NT2/D1 (cell line): ENCODE results near the gene CDH26.
"Not testable (repeated sequence)": the region's sequence is repeated elsewhere in the genome, so short reads cannot be mapped to it uniquely, and the experiment has no call there.

Source experiments
- DNase-seq: peaks from one replicate; pipeline ENCODE4 v3.0.0-alpha.2; 2011; ENCODE audit warnings: low read depth, low spot score
- H3K27me3 ChIP-seq: 2 replicates; pipeline ENCODE4 v1.6.0; 2011; ENCODE audit warnings: mild to moderate bottlenecking; ENCODE audit not compliant: insufficient read length, insufficient read depth
- H3K36me3 ChIP-seq: 2 replicates; pipeline ENCODE4 v1.6.1; 2011; ENCODE audit warnings: mild to moderate bottlenecking, low read length, mixed read lengths; ENCODE audit not compliant: insufficient read depth, insufficient read length
- H3K4me1 ChIP-seq: 2 replicates; pipeline ENCODE4 v1.5.1; 2011; ENCODE audit not compliant: insufficient read depth, insufficient read length
- H3K4me3 ChIP-seq: 2 replicates; pipeline ENCODE4 v1.5.1; 2011; ENCODE audit warnings: low read depth; ENCODE audit not compliant: insufficient read length
- H3K9ac ChIP-seq: 2 replicates; pipeline ENCODE4 v1.6.0; 2011; ENCODE audit warnings: low read depth; ENCODE audit not compliant: insufficient read length
- H3K9me3 ChIP-seq: 2 replicates; pipeline ENCODE4 v1.5.1; 2011; ENCODE audit warnings: mild to moderate bottlenecking, low read length; ENCODE audit not compliant: insufficient read depth
- SUZ12 ChIP-seq: IDR thresholded peaks from 2 replicates; pipeline ENCODE4 v1.6.1; 2011; ENCODE audit not compliant: insufficient read length, insufficient read depth; ENCODE audit errors: extremely low read depth
- YY1 ChIP-seq: IDR thresholded peaks from 2 replicates; pipeline ENCODE4 v1.6.1; 2011; ENCODE audit not compliant: insufficient read length, insufficient read depth
- ZNF274 ChIP-seq: IDR thresholded peaks from 2 replicates; pipeline ENCODE4 v1.6.1; 2011; ENCODE audit warnings: mild to moderate bottlenecking, low read depth, low read length

CDH26 gene

DNA sequence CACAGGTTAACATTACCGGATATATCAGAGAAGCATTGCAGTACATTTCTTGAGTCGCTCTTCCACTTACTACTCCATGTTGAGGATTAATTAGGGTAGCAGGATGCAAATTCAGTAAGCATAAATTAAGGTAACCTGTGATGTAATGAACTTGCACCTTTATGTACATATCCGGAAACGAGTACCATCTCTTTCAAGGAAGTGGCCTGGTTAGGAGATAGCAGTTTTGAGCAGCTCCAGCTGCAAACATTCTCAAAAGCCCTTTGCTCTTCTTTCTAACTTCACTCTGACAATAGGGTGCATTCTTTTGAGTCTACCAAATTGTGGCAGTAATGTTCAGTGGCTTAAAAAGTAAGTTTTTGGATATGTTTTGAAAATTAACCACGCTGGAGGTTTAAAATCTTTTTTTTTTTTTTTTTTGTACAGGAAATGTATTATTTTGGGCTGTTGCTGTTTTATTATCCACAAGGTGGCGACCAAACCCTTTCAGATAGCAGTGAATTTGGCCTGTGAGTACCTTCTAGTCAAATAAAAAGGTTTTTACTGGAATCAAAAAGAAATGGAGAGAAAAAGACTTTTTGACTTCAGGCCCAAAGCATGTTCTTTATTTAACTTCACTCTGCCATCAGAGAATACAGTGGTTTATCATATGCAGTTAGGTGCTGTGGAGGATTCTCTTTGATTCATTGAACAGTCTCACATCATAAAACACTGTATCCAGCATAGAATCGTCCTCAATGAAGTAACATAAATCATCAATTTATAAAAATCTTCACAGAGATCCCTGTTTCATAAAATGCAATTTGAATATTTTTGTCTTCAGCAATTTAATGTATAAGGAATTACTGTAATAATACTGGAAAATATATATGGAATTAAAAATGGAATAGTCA, 9.1 kb upstream of the CDH26 start:
- no peak overlapping the region for H3K9ac ChIP-seq

DNA sequence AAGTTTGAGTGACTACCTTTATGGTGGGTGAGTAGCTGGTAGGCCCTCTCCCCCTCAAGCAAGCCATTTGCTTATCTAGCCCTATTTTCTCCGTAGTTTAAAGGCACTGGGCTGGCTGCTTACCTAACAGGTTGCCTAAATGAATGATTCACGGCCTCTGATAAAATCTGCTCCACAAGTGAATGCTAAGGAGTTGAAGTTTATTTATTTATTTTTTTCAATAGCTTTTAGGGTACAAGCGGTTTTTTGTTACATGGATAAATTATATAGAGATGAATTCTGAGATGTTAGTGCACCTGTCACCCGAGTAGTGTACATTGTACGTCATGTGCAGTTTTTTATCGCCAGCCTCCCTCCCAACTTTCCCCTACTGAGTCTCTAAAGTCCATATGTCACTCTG, 8.3 kb upstream of the CDH26 start:
- H3K36me3 ChIP-seq, result peaks cover 12% of the 10 kb centered on the region
- no peaks in the 10 kb centered on the region for H3K4me1 ChIP-seq
- no peak overlapping the region for H3K9ac ChIP-seq
- no peak overlapping the region for H3K4me3 ChIP-seq
- DNase-seq, result no peak
- TF ChIP-seq YY1, result no peak
- no peak for TF ChIP-seq ZNF274
- no peak for TF ChIP-seq SUZ12
- no peaks in the 10 kb centered on the region for H3K27me3 ChIP-seq
- no peaks in the 10 kb centered on the region for H3K9me3 ChIP-seq

More for the DNA sequence above, 9.1 kb upstream of the CDH26 start:
- H3K27me3 ChIP-seq, result no peaks in the 10 kb centered on the region
- no peak overlapping the region for H3K4me3 ChIP-seq
- TF ChIP-seq SUZ12 (no peak), ZNF274 (no peak), YY1 (no peak)
- DNase-seq, result no peak
- H3K9me3 ChIP-seq, result no peaks in the 10 kb centered on the region
- peaks cover 20% of the 10 kb centered on the region for H3K36me3 ChIP-seq
- H3K4me1 ChIP-seq, result no peaks in the 10 kb centered on the region

DNA sequence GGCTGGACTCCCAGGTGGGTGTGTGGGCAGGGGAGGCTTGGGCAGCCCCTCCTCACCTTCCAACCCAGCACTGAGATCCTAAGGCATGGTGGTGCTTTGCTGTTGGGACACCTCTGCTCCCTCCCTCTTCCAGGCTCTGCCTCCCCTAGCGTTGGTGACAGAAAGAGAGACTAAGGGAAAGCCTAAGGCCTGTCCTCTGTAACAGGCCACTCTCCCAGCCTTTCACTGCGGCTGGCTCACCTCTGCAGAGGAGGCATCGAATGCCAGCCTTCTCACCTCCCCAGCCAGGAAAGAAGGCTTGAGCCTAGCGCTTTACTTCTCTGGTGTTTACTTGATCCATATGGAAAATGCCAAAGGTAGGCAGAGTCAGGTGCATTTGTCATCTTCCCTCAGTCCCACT, 3.5 kb upstream of the CDH26 start:
- Histone ChIP-seq H3K9me3 (no peaks in the 10 kb centered on the region), H3K4me1 (no peaks in the 10 kb centered on the region), H3K36me3 (peaks cover 2% of the 10 kb centered on the region), H3K27me3 (no peaks in the 10 kb centered on the region), H3K4me3 (no peak overlapping the region), H3K9ac (no peak overlapping the region)
- no peak for TF ChIP-seq ZNF274
- no peak for TF ChIP-seq YY1
- TF ChIP-seq SUZ12, result no peak
- DNase-seq, result no peak

DNA sequence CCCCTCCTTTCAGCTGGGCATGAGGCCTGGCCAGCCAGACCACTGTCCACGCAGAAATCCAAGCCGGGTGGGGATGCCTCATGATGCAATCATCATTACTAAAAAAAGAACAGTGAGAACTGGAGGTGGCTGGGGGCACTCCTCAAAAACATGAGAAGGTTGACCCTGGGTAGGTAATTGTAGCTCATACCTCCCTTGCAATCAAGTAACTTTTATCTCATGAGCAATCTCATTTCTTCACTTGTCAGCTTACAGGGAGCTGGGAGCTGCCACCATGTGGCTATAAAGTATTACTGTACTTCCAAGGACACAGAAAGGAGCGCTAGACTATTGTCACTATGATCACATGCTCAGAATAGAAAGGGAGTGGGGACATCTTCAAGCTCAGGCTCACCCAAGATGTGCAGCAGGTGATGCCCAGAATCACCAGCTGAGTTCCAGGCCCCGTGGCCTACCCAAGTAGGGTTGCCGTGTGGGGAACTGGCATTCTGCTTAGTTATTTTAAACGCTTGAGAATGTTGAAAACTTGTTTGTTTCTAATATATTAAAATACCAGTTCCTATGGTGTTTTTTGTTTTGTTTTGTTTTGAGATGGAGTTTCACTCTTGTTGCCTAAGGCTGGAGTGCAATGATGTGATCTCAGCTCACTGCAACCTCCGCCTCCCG, 3.0 kb upstream of the CDH26 start:
- no peak overlapping the region for H3K9ac ChIP-seq
- H3K4me1 ChIP-seq, result no peaks in the 10 kb centered on the region
- no peaks in the 10 kb centered on the region for H3K9me3 ChIP-seq
- H3K27me3 ChIP-seq, result no peaks in the 10 kb centered on the region
- TF ChIP-seq ZNF274, result no peak
- no peak for DNase-seq
- no peaks in the 10 kb centered on the region for H3K36me3 ChIP-seq
- H3K4me3 ChIP-seq, result no peak overlapping the region

DNA sequence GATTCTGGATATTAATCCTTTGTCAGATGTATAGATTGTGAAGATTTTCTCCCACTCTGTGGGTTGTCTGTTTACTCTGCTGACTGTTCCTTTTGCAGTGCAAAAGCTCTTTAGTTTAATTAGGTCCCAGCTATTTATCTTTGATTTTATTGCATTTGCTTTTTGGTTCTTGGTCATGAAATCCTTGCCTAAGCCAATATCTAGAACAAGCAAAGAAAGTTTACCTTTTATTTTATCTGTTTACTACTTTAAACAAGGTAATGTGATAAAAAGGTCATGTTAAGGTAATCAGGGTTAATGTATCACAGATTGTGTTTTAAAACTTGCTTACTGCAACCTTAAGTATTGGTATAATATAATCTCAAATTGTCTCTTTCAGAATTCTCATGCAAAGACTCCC, 655 bp upstream of the CDH26 start:
- H3K36me3 ChIP-seq, H3K4me1 ChIP-seq, H3K4me3 ChIP-seq, H3K27me3 ChIP-seq, H3K9me3 ChIP-seq, DNase-seq, H3K9ac ChIP-seq: not testable (repeated sequence)

DNA sequence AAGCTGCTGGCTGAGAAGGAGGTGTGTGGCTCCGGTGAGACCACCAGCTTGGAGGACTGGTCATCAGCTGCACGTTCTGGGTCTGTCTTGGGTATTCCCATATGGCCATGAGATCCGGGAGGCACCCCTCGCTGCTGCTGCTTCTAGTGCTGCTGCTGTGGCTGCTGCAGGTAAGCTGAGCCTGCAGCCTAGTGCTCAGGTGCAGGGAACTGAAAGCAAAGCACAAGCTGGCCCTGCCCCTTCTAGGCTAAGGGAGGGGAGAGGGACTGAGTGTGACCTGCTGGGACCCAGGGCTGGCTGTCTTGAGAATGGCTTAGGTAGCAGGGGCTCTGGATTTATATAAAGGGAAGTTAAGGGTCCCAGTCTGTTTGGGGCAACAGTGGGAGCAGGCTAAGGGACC, 403 bp downstream of the CDH26 start:
- TF ChIP-seq ZNF274 (no peak), SUZ12 (no peak), YY1 (no peak)
- Histone ChIP-seq H3K27me3 (no peaks in the 10 kb centered on the region), H3K4me1 (no peaks in the 10 kb centered on the region), H3K4me3 (no peak overlapping the region), H3K9me3 (no peaks in the 10 kb centered on the region), H3K9ac (no peak overlapping the region), H3K36me3 (no peaks in the 10 kb centered on the region)
- DNase-seq, result no peak

DNA sequence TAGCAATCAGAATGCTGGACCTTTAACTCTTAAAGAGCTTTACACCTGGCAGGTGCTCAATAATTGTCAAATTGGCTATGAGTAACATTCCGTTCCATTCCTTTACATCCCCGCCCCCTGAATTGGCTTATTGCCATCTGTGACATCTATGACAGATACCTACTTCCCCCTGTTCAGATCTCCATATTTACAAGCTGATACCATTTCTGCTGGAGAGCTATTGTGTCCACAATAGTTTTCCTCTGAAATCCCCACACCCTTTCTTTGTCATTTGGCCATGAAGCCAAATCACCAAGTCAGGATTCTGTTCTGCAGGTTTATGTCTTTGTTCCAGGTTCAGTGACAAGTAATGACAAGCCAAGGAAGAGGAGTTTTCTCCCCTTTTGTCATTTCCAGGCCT, 3.2 kb downstream of the CDH26 start:
- H3K9ac ChIP-seq, result no peak overlapping the region
- TF ChIP-seq YY1, result no peak
- TF ChIP-seq SUZ12, result no peak
- TF ChIP-seq ZNF274, result no peak
- no peaks in the 10 kb centered on the region for H3K4me1 ChIP-seq
- H3K36me3 ChIP-seq, result no peaks in the 10 kb centered on the region
- H3K4me3 ChIP-seq, result no peak overlapping the region
- H3K9me3 ChIP-seq, result no peaks in the 10 kb centered on the region
- DNase-seq, result no peak
- no peaks in the 10 kb centered on the region for H3K27me3 ChIP-seq
